Liver (tissue), 9 donors: ENCODE data around the gene FBXO48. TPM values are rescaled to one million over a fixed set of nuclear protein-coding genes. Genes with fewer than 3 reads are reported as not detected.

Source experiments
- DNase-seq: peaks from one replicate; pipeline ENCODE4 v3.0.0-alpha.2; 2017; ENCODE audit warnings: low spot score
- H3K27ac ChIP-seq, 2 donors: one replicate each; pipeline ENCODE4 v1.7.0; 2013; ENCODE audit warnings: inconsistent platforms in 2 of 2, low read length in 2 of 2, control low read depth in 1 of 2, low read depth in 1 of 2, mild to moderate bottlenecking in 1 of 2
- H3K27me3 ChIP-seq, 4 donors: one replicate each; pipeline versions ENCODE4 v1.6.1 to v1.7.0; 2013; ENCODE audit warnings: low read length in 3 of 4, inconsistent platforms in 1 of 4, mild to moderate bottlenecking in 1 of 4, moderate library complexity in 1 of 4; ENCODE audit not compliant: control insufficient read depth in 4 of 4, insufficient read depth in 4 of 4
- H3K36me3 ChIP-seq, 4 donors: one replicate each; pipeline versions ENCODE4 v1.6.1 to v1.7.0; 2013; ENCODE audit warnings: low read length in 3 of 4, mild to moderate bottlenecking in 3 of 4, low read depth in 1 of 4, moderate library complexity in 1 of 4; ENCODE audit not compliant: control insufficient read depth in 4 of 4, insufficient read depth in 3 of 4
- H3K4me1 ChIP-seq, 4 donors: one replicate each; pipeline versions ENCODE4 v1.6.1 to v1.7.0; 2013; ENCODE audit warnings: low read length in 3 of 4, mild to moderate bottlenecking in 3 of 4, moderate library complexity in 1 of 4; ENCODE audit not compliant: control insufficient read depth in 4 of 4, insufficient read depth in 4 of 4
- H3K4me3 ChIP-seq, 3 donors: one replicate each; pipeline versions ENCODE4 v1.6.1 to v1.7.0; 2013; ENCODE audit warnings: low read length in 3 of 3, control low read depth in 1 of 3, low read depth in 1 of 3, mild to moderate bottlenecking in 1 of 3
- H3K9ac ChIP-seq, 2 donors: one replicate each; pipeline ENCODE4 v1.7.0; 2013; ENCODE audit warnings: low read length in 2 of 2, mild to moderate bottlenecking in 2 of 2, moderate library complexity in 2 of 2, control low read depth in 1 of 2, low read depth in 1 of 2
- H3K9me3 ChIP-seq, 4 donors: one replicate each; pipeline versions ENCODE4 v1.6.1 to v1.7.0; 2013; ENCODE audit warnings: low read length in 3 of 4; ENCODE audit not compliant: control insufficient read depth in 4 of 4
- EGR1 ChIP-seq, 2 donors: IDR thresholded peaks; 2 replicates each; pipeline ENCODE4 v1.6.1; 2016 to 2018; ENCODE audit warnings: antibody characterized with exemption in 2 of 2, low read depth in 2 of 2
- FOXA1 ChIP-seq: IDR thresholded peaks from 2 replicates; pipeline ENCODE4 v1.6.1; 2016; ENCODE audit warnings: antibody characterized with exemption
- FOXA2 ChIP-seq: IDR thresholded peaks from 2 replicates; pipeline ENCODE4 v1.6.1; 2016; ENCODE audit warnings: antibody characterized with exemption
- GABPA ChIP-seq, 2 donors: IDR thresholded peaks in 1 of 2; conservative IDR thresholded peaks in 1 of 2; 2 replicates each; pipeline ENCODE4 v1.6.1; 2016; ENCODE audit warnings: antibody characterized with exemption in 2 of 2, mild to moderate bottlenecking in 1 of 2, moderate library complexity in 1 of 2
- HNF4A ChIP-seq, 2 donors: conservative IDR thresholded peaks; 2 replicates each; pipeline ENCODE4 v1.6.1; 2016; ENCODE audit warnings: antibody characterized with exemption in 2 of 2, mild to moderate bottlenecking in 2 of 2
- HNF4G ChIP-seq: IDR thresholded peaks from 2 replicates; pipeline ENCODE4 v1.6.1; 2016; ENCODE audit warnings: antibody characterized with exemption
- JUND ChIP-seq, 2 donors: IDR thresholded peaks; 2 replicates each; pipeline ENCODE4 v1.6.1; 2016; ENCODE audit warnings: antibody characterized with exemption in 2 of 2
- MAX ChIP-seq: IDR thresholded peaks from 2 replicates; pipeline ENCODE4 v1.6.1; 2016; ENCODE audit warnings: antibody characterized with exemption
- NR2F2 ChIP-seq: IDR thresholded peaks from 2 replicates; pipeline ENCODE4 v1.6.1; 2016; ENCODE audit warnings: antibody characterized with exemption
- RAD21 ChIP-seq, 2 donors: IDR thresholded peaks; 2 replicates each; pipeline ENCODE4 v1.6.1; 2016; ENCODE audit warnings: antibody characterized with exemption in 2 of 2, mild to moderate bottlenecking in 2 of 2
- REST ChIP-seq: IDR thresholded peaks from 2 replicates; pipeline ENCODE4 v1.6.1; 2016; ENCODE audit warnings: antibody characterized with exemption, mild to moderate bottlenecking
- RXRA ChIP-seq, 2 donors: IDR thresholded peaks; 2 replicates each; pipeline ENCODE4 v1.6.1; 2017 to 2018; ENCODE audit warnings: antibody characterized with exemption in 2 of 2, mild to moderate bottlenecking in 1 of 2
- SP1 ChIP-seq: IDR thresholded peaks from 2 replicates; pipeline ENCODE4 v1.6.1; 2018; ENCODE audit warnings: antibody characterized with exemption, mild to moderate bottlenecking
- TAF1 ChIP-seq: conservative IDR thresholded peaks from 2 replicates; pipeline ENCODE4 v1.6.1; 2016; ENCODE audit warnings: antibody characterized with exemption, mild to moderate bottlenecking
- YY1 ChIP-seq: IDR thresholded peaks from 2 replicates; pipeline ENCODE4 v1.6.1; 2016; ENCODE audit warnings: antibody characterized with exemption, mild to moderate bottlenecking
- WGBS: extraction: QIAGEN DNeasy Blood & Tissue Kit; methylation state at CpG from one replicate; pipeline ENCODE4 v1.1.7; 2013; 5-methylcytosine and 5-hydroxymethylcytosine counted together
- polyA plus RNA-seq, 2 donors: library from polyadenylated mRNA; stranded (reverse) in 1 of 2; unstranded in 1 of 2; fragments of 200-250 nt in 1 of 2; fragments of >200 nt in 1 of 2; fragmentation: Nextera tagmentation in 1 of 2; extraction: Ambion mirVana in 1 of 2; gene quantifications; one replicate each; pipeline versions ENCODE4 v1.2.1 to v1.2.3, GENCODE V29; 2013 to 2015
- total RNA-seq, 2 donors: library from RNA; depleted of rRNA; stranded (reverse); fragments of >200 nt; gene quantifications; one replicate each; pipeline ENCODE4 v1.2.3, GENCODE V29; 2014
- TF ChIP-seq, protein P1 (sequence below): IDR thresholded peaks from 2 replicates; pipeline ENCODE4 v1.6.1; 2016; ENCODE audit warnings: antibody characterized with exemption
- TF ChIP-seq, protein P2 (sequence below): fragments of 150-350 bp; IDR thresholded peaks from 2 replicates; pipeline ENCODE4 v1.5.1; 2017; ENCODE audit warnings: improper control_type of control experiment, low read depth, low read length; ENCODE audit not compliant: missing input control
- TF ChIP-seq, protein P3 (sequence below): IDR thresholded peaks from 2 replicates; pipeline ENCODE4 v1.6.1; 2016; ENCODE audit warnings: antibody characterized with exemption
- donor health status: healthy.
- donor health status: healthy.
- donor health status: healthy.
- donor health status: healthy.
- donor health status: healthy.

FBXO48 gene
- total and polyA plus RNA-seq, 4 donors = 0.45 to 1.0 (median 0.75) TPM

- TF ChIP-seq, protein P1, sequence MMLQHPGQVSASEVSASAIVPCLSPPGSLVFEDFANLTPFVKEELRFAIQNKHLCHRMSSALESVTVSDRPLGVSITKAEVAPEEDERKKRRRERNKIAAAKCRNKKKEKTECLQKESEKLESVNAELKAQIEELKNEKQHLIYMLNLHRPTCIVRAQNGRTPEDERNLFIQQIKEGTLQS = no peak
- TF ChIP-seq, protein P2, sequence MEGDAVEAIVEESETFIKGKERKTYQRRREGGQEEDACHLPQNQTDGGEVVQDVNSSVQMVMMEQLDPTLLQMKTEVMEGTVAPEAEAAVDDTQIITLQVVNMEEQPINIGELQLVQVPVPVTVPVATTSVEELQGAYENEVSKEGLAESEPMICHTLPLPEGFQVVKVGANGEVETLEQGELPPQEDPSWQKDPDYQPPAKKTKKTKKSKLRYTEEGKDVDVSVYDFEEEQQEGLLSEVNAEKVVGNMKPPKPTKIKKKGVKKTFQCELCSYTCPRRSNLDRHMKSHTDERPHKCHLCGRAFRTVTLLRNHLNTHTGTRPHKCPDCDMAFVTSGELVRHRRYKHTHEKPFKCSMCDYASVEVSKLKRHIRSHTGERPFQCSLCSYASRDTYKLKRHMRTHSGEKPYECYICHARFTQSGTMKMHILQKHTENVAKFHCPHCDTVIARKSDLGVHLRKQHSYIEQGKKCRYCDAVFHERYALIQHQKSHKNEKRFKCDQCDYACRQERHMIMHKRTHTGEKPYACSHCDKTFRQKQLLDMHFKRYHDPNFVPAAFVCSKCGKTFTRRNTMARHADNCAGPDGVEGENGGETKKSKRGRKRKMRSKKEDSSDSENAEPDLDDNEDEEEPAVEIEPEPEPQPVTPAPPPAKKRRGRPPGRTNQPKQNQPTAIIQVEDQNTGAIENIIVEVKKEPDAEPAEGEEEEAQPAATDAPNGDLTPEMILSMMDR = no peak
- no peak for TF ChIP-seq RAD21 (IDR thresholded peaks at IDR 0.05)
- no peak for TF ChIP-seq GABPA (IDR thresholded peaks at IDR 0.05 in 1 of 2, conservative IDR thresholded peaks at IDR 0.05 in 1 of 2)
- TF ChIP-seq SP1 = no peak
These were observed 1.7 kb upstream of the FBXO48 start (continued) for GRCh38 chr2:68468801-68469200.

- H3K36me3 ChIP-seq = no peaks in the 10 kb centered on the region
- TF ChIP-seq MAX (no peak), EGR1 (IDR thresholded peaks at IDR 0.05; ENCODE audit: low read depth in 2 of 2) (no peak), HNF4G (no peak), SP1 (no peak), FOXA1 (no peak), YY1 (no peak), TAF1 (no peak), NR2F2 (no peak), RAD21 (IDR thresholded peaks at IDR 0.05) (no peak), RXRA (IDR thresholded peaks at IDR 0.05) (no peak), FOXA2 (no peak)
- TF ChIP-seq, protein P1 = no peak
- TF ChIP-seq, protein P3, sequence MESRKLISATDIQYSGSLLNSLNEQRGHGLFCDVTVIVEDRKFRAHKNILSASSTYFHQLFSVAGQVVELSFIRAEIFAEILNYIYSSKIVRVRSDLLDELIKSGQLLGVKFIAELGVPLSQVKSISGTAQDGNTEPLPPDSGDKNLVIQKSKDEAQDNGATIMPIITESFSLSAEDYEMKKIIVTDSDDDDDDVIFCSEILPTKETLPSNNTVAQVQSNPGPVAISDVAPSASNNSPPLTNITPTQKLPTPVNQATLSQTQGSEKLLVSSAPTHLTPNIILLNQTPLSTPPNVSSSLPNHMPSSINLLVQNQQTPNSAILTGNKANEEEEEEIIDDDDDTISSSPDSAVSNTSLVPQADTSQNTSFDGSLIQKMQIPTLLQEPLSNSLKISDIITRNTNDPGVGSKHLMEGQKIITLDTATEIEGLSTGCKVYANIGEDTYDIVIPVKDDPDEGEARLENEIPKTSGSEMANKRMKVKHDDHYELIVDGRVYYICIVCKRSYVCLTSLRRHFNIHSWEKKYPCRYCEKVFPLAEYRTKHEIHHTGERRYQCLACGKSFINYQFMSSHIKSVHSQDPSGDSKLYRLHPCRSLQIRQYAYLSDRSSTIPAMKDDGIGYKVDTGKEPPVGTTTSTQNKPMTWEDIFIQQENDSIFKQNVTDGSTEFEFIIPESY = no peak
- TF ChIP-seq, protein P2 = no peak
- peak overlapping the region; percentile 45 to 81 for H3K27ac ChIP-seq
- H3K4me1 ChIP-seq = peaks cover 0 to 30% (median 20%) of the 10 kb centered on the region in 4 donors
- peak overlapping the region; percentile 77 to 90 for H3K9ac ChIP-seq
- no peaks in the 10 kb centered on the region for H3K9me3 ChIP-seq
- no peak for DNase-seq
- H3K27me3 ChIP-seq = no peaks in the 10 kb centered on the region
- WGBS = under 1% methylated on average over 18 of the region's 18 CpGs
- H3K4me3 ChIP-seq = peak overlapping the region; percentile 84 to 99 (median 87)
These were observed 367 bp downstream of the FBXO48 start for GRCh38 chr2:68466778-68467076.

- DNase-seq = no peak
- WGBS = 6% methylated on average over 11 of the region's 11 CpGs
- Histone ChIP-seq H3K36me3 (no peaks in the 10 kb centered on the region), H3K4me1 (peaks cover 0 to 30% (median 20%) of the 10 kb centered on the region in 4 donors), H3K9ac (peak overlapping the region; percentile 77 to 90), H3K4me3 (peak overlapping the region; percentile 84 to 99 (median 87)), H3K27ac (peak overlapping the region; percentile 45 to 81), H3K9me3 (no peaks in the 10 kb centered on the region), H3K27me3 (no peaks in the 10 kb centered on the region)
- TF ChIP-seq EGR1 (IDR thresholded peaks at IDR 0.05; ENCODE audit: low read depth in 2 of 2) (no peak), RXRA (IDR thresholded peaks at IDR 0.05) (no peak), REST (no peak), HNF4A (conservative IDR thresholded peaks at IDR 0.05) (no peak), JUND (IDR thresholded peaks at IDR 0.05) (no peak), YY1 (no peak)
- TF ChIP-seq, protein P3 = no peak
- TF ChIP-seq, protein P1 = no peak
These were observed 725 bp downstream of the FBXO48 start for GRCh38 chr2:68466361-68466777.
